HG03064 (cell line): ENCODE measurements around the gene GALNT13.

Experiments used
- ATAC-seq: cut with Tn5 transposase; IDR thresholded peaks from one replicate; pipeline ENCODE4 v1.9.1; 2021; ENCODE audit warnings: low read depth; ENCODE audit not compliant: unreplicated experiment

GALNT13 gene

GRCh38 chr2:154289870-154290269, 418.1 kb downstream of the GALNT13 start:
- ATAC-seq = no peak

GRCh38 chr2:154291511-154291910, 419.8 kb downstream of the GALNT13 start:
- ATAC-seq = no peak

DNA sequence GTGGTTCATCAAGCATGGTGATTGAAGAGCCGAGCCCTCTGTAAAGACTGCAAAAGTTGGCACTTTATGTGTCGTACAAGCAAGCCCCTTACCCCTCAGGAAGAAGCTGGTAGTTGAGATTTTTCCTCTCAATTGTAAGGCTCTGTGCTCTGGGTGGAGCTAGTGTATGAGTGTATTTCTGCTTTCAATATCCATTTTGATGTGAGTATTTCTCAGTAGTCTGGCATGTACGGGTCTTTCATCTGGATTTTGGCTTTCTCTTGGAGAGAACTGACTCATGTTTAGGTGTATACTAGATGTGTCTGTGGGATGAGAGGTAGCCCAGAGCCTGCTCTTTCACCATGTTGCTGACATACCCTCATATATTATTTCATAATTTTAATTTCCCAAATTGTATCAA, 420.2 kb downstream of the GALNT13 start:
- no peak for ATAC-seq

DNA sequence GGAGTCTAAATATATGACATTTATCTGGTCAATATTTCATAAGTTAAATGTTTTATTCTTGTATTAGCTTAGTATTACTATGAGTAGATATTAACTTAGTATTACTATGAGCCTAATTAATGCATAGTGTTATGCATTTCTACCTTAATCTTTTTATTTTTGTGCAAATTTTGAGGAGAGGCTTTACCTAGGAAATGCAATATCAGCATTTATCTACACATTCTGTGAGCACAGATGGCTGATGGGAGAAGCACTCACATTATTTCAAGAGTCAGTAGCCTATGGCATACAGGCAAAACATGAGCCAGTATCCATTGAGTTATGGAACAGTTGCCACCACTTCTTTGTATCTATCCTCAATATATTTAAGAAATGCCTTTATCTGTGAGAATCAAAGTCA, 422.1 kb downstream of the GALNT13 start:
- no peak for ATAC-seq

DNA sequence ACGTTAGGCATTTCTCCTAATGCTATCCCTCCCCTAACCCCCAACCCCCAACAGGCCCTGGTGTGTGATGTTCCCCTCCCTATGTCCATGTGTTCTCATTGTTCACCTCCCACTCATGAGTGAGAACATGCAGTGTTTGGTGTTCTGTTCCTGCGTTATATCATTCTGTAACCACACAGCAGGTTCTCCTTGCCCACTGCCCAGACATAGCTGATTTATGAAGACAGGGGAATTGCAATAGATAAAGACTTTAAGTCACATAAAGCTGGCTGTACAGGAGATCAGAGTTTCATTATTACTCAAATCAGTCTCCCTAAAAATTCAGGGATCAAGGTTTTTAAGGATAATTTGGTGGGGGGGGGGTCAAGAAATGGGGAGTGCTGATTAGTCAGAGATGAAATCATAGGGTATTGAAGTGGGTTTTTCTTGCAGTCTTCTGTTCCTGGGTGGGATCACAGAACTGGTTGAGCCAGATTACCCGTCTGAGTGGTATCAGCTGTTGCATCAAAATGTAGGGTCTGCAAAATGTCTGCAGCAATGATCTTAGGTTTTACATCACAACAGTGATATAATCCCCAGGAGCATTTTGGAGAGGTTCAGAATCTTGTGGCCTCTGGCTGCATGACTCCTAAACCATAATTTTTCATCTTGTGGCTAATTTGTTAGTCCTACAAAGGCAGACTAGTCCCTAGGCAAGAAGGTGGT, 434.7 kb downstream of the GALNT13 start:
- ATAC-seq = no peak

DNA sequence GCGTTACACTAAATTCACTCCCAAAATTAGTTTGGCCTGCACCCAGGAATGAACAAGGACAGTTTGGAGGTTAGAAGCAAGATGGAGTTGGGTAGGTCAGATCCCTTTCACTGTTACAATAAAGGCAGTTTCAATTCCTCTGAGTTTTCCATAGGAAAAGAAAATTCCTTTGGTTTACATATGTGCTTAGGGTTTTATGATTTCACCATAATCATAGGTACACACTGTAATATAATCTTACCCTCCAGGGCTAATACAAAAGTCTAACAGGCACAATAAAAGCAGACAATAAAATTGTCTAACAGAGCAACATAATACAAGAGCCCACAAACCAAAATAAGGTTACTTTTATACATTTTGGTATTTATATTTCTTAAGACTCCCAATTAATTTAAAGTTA, 435.3 kb downstream of the GALNT13 start:
- ATAC-seq = no peak

DNA sequence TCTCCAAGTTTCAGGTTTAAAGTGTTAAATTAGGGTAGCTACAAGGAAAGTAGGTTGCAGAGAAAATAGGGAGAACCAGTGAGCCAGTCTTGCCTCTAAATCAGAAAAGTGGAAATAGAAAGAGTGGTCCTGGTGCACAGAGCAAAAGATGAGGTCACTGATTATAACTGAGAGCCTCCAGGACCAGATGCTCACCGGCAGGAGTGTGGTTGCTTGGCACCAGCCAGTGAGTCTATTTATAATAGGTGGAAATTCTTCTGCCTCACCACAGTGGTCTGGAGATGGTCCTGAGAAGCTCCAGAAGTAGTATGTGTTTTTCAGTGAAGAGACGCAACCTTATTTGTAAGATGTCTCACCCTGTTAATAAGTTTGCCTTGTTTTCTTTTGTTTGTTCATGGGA, 452.9 kb downstream of the GALNT13 start:
- ATAC-seq = no peak

- no peak for ATAC-seq
Observed at GRCh38 chr2:154329510-154329909, 457.8 kb downstream of the GALNT13 start.

DNA sequence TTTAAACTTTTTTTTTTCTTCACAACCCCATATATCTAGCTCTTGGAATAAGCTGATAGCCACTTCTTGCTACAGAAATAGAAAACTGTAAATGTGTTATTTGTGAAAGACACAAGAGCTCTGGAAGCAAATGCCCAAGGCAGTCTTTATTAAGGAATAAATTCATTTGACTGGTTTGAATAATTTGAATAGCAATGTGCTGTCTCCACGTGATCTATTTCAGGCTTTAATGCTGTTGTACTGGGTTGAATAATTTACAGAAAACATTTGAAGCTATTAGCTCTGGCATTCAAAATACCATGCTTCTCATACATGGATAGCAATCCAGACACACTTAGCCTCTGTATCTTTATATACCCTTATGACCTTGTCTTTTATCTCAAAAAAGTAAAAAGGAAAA, 460.1 kb downstream of the GALNT13 start:
- no peak for ATAC-seq

DNA sequence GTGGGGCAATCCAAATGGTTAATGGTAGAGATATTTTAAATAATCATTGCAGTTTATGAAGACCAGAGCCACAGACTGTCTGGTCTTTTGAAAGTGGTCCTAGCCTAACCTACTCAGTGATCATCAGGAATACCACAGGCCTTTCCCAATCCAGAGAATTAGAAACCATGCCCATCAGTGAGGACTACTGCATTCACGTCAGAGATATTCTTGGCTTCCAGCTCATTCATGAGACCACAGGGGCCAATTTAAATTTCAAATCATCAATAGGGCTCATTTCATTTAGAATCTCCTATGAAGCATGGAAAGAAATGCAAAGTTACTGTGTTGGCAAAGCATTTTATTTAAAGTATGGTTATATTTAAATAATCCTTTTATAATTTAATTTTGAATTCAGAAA, 464.5 kb downstream of the GALNT13 start:
- no peak for ATAC-seq

- no peak for ATAC-seq
Observed at GRCh38 chr2:154338352-154338967, 466.7 kb downstream of the GALNT13 start.

DNA sequence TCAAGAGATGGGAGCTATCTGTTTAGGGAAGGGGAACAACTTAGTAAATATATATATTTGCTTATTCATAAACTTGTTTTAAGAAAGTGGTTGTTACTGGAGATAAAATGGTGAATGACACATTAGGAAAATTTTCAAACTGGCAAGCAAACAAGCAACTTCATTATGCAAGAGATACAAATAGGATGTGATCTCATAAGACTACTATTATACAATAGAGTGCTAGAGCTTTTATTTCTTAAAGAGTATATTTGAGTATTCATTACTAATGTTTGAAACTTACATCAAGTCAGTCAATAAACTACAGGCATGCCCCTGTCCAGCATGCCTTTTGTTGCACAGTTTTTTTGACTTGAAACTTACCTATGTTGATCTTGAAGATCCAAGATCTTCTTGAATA, 471.6 kb downstream of the GALNT13 start:
- ATAC-seq = no peak

- ATAC-seq = no peak
Observed at GRCh38 chr2:154350911-154351310, 479.2 kb downstream of the GALNT13 start.

- ATAC-seq = no peak
Observed at GRCh38 chr2:154361276-154361675, 489.6 kb downstream of the GALNT13 start.

DNA sequence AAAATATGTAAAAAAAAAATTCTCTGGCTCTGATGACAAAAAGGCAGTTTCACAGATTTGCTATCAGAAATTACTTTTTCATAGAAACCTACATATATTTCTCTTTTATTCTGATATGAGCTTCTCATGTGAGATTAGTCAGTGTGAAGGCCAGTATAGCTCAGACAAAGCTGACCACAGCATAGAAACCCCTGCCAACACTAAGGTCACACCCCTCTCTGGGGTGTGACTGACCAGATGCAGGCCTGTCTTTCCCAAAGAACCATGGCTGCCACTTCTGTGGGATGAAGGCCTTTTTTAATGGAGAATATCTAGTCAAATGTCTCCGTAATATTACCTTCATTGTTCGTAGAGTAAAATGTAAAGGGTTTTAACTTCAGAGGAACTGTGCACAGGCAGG, 496.4 kb downstream of the GALNT13 start:
- no peak for ATAC-seq

- no peak for ATAC-seq
Observed at GRCh38 chr2:154370873-154371272, 499.2 kb downstream of the GALNT13 start.

DNA sequence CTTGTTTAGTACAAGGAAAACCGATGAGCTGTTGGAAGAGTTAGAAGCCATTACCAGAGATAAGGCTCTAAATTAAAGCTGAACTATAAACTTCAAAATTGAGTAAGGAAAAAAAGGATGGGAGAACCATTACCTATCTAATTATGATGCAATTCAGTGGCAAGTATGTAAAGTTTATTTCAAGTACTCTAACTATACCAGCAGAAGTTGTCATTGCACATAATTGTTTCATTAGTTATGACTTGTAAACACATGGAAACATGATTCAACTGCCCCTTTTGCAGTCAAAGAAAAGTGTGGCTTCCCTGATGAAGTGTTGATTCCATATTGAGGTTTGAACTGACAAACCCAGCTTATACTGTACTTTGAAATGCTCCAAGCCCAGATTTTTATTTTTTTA, 502.7 kb downstream of the GALNT13 start:
- no peak for ATAC-seq

DNA sequence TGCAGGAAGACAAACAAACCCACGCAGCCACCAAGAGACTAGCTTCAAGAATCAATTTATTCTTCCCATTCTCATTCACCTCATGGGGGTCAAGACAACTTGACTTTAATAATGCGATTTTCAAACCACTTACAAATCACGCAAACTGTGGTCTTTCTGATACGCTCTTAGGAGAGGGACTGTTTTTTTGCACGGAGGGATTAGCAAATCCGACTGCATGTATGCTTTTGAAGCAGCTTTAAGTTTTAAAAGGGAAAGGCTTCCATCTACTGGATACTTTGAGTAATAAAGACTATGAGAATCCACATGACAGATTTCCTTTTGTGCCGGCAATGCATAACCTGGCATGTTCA, 503.8 kb downstream of the GALNT13 start:
- ATAC-seq = no peak

- ATAC-seq = no peak
Observed at GRCh38 chr2:154381931-154382794, 510.4 kb downstream of the GALNT13 start.

DNA sequence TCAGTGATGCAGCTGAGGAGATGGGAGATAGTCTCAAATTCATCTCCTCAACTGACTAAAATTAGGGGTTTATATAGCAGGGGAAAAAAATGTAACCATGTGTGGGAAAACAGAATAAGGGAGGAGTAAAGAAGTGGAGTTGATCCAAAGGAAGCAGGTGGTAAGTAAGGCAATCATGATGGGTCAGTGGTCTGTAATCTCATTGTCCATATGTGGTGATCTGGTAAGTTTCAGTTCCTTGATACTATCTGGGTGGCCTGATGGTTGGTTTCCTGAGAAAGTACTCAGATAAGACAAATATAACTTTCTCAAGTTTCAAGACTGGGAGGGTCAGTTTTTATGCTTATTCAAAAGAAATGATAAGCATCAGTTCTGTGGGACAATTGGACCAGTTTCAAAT, 514.5 kb downstream of the GALNT13 start:
- ATAC-seq = no peak

GRCh38 chr2:154391051-154391450, 519.3 kb downstream of the GALNT13 start:
- no peak for ATAC-seq

- peak; percentile 89 for ATAC-seq
Observed at GRCh38 chr2:154392256-154392655, 520.5 kb downstream of the GALNT13 start.
